AG09309 (cell line): ENCODE results near the gene OR5AC2.

ENCODE experiments used
- DNase-seq: peaks from one replicate; pipeline ENCODE4 v3.0.0-alpha.2; 2010; ENCODE audit warnings: low read depth
- H3K4me3 ChIP-seq: 2 replicates; pipeline ENCODE4 v1.5.1; 2011; ENCODE audit warnings: mild to moderate bottlenecking, low read depth, low read length, moderate library complexity; ENCODE audit not compliant: control insufficient read depth
- TF ChIP-seq, protein P1 (sequence below): IDR thresholded peaks from 2 replicates; pipeline ENCODE4 v1.5.1; 2011; ENCODE audit warnings: mild to moderate bottlenecking, low read depth, low read length, inconsistent platforms; ENCODE audit not compliant: insufficient read depth, control insufficient read depth; ENCODE audit errors: missing control alignments

OR5AC2 gene

DNA sequence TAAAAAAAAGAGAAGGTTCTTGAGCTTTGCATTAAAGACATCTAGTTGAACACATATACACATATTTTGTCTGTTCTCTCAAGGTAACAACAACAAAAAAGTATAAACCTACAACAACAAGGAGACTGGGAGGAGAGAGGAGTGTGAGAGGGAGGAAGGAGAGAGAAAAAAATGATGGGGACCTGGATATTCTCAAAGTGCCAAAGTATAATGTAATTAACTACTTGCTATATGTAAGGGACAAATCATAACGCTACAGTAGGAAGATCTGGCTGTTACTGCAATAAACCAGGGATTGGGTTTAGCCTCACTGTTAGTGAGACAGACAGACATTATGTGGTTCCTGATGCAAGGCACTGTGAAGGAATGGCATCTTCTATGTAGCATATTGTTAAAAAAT, 37.7 kb upstream of the OR5AC2 start:
- TF ChIP-seq, protein P1, sequence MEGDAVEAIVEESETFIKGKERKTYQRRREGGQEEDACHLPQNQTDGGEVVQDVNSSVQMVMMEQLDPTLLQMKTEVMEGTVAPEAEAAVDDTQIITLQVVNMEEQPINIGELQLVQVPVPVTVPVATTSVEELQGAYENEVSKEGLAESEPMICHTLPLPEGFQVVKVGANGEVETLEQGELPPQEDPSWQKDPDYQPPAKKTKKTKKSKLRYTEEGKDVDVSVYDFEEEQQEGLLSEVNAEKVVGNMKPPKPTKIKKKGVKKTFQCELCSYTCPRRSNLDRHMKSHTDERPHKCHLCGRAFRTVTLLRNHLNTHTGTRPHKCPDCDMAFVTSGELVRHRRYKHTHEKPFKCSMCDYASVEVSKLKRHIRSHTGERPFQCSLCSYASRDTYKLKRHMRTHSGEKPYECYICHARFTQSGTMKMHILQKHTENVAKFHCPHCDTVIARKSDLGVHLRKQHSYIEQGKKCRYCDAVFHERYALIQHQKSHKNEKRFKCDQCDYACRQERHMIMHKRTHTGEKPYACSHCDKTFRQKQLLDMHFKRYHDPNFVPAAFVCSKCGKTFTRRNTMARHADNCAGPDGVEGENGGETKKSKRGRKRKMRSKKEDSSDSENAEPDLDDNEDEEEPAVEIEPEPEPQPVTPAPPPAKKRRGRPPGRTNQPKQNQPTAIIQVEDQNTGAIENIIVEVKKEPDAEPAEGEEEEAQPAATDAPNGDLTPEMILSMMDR = no peak
- DNase-seq = no peak
- H3K4me3 ChIP-seq = no peak overlapping the region

DNA sequence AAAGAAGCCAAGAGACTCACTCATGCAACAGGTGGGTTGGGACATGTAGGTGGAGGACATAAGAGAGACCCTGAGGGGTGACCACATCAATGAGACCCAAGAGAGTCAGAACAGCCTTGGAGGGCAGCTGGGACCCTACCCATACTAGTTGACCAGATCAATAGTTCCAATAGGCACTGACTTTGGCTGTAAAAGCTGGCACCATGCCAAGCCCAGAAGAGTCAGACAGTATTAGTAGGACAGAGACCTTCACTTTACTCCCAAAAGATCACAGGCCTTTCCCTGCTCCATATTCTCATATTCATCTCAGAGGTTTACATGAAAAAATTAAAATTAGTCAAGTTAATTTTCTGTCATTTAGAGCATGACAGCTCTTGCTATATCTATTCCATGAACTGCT, 30.9 kb upstream of the OR5AC2 start:
- no peak overlapping the region for H3K4me3 ChIP-seq
- TF ChIP-seq, protein P1 = no peak
- DNase-seq = no peak

DNA sequence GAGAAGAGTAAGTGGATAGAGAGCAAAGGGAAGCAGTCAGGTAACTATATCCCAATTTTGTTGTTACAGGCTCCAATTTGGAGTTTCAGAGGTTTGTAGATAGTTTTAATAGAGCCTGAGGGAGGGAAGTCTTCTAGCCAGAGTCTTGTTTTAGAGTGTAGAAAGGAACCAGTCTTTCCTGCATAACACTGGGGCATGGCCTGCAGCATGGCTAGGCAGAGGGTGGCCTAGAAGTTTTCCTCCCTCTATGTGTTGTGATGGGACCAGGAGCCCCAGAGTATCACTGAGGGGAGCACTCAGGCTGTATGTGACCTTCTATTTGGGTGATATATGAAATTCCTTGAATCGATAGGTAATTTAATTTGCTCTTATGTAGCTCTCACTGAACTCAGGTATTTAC, 29.3 kb upstream of the OR5AC2 start:
- no peak for DNase-seq
- TF ChIP-seq, protein P1 = no peak
- no peak overlapping the region for H3K4me3 ChIP-seq

DNA sequence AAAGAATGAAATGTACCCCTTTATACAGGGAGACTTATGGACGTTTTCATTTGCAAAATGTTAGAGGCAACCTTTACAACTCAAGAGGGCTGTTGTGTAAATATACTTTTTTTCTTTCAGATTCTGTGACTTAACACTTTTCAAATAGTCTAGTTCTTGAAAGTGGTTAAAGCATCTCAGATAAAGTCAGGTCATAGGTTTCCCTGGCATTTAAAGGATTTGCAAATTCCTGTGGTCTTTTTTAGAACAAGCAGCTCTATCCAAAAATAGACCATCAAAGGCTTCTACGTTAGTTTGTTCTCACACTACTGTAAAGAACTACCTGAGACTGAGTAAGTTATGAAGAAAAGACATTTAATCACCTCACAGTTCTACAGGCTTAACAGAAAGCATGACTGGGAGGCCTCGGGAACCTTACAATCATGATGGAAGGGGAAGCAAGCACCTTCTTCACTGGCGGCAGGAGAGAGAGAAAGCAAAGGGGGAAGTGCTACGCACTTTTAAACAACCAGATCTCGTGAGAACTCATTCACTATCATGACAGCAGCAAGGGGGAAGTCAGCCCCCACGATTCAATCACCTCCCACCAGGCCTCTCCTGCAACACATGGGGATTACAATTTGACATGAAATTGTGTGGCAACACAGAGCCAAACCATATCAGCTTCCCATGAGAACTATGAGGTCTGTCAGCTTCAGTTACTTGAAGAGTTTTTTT, 28.6 kb upstream of the OR5AC2 start:
- TF ChIP-seq, protein P1 = no peak
- no peak overlapping the region for H3K4me3 ChIP-seq
- DNase-seq = no peak

DNA sequence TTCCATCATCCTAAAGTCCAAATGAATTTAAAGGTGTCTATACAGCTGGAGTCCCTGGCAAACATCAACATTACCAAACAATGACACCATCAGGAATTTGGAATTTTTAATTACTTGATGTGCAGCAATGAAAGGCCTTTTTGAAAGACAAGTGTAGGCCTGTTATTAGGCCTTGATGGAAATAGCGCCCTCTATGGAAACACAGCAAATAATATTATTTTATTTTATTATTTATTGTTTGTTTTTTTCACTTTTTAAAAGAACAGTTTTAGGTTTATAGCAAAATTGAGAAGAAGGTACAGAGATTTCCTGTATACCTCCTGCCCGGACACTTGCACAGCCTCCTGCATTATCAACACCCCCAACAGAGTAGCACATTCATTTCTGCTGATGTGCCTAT, 18.1 kb upstream of the OR5AC2 start:
- TF ChIP-seq, protein P1 = no peak
- H3K4me3 ChIP-seq = no peak overlapping the region
- DNase-seq = no peak

DNA sequence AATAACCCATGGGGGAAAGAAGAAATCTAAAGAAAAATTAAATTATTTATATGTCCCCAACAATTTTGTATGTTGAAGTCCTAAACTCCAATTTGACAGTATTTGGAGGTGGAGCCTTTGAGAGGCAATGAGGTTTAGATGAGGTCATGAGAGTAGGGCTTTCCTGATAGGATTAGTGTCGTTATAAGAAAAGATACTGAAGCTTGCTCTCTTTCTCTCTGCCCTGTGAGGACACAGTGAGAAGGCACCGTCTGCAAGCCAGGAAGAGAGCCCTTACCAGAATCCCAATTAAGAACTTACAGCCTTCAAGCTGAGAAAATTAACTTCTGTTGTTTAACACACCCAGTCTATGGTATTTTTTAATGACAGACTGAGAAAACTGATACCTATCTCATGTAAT, 16.1 kb upstream of the OR5AC2 start:
- DNase-seq = no peak
- TF ChIP-seq, protein P1 = no peak

More for the DNA sequence above, 16.1 kb upstream of the OR5AC2 start:
- no peak overlapping the region for H3K4me3 ChIP-seq
